NT2/D1 (cell line): ENCODE measurements around the gene GPR62.

Experiments
- SUZ12 ChIP-seq: IDR thresholded peaks from 2 replicates; pipeline ENCODE4 v1.6.1; 2011; ENCODE audit not compliant: insufficient read length, insufficient read depth; ENCODE audit errors: extremely low read depth
- YY1 ChIP-seq: IDR thresholded peaks from 2 replicates; pipeline ENCODE4 v1.6.1; 2011; ENCODE audit not compliant: insufficient read length, insufficient read depth
- ZNF274 ChIP-seq: IDR thresholded peaks from 2 replicates; pipeline ENCODE4 v1.6.1; 2011; ENCODE audit warnings: mild to moderate bottlenecking, low read depth, low read length

DNA sequence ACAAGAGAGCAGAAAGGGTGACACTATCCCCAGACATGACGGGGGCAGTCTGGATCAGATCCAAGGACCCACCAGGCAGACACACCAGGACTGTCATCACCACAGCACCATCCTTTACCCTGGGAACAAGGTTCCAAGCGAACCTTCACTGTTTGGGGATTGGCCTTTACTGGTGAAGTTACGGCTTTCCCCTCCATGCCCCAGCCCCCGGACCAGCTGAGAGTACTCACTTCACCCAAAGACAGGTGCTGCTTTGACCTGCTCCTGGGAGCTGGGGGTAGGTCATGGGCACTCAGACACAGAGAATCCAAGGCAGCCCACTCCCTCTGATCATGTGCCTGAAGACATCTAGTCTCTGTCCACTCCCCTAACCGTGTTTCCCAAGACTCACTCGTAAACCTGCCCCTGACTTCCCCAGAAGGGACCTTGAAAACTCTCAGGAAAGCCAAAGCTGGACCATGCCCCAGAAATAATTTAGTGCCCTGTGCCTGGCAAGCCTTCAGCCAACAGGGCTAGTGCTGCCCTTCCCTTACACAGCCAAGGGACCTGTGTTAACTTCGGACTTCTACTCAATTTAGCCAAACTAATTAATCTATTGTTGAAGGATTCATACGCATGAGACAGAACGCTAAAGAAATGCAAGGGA is 16.3 kb upstream of the GPR62 start:
- TF ChIP-seq SUZ12 (no peak), ZNF274 (no peak), YY1 (no peak)
